GM12872 (cell line): Measurements from ENCODE around the gene COPZ2.

Experiments
- TF ChIP-seq, protein P1 (sequence below): IDR thresholded peaks from 3 replicates; pipeline ENCODE4 v1.5.1; 2011; ENCODE audit warnings: low read depth, mild to moderate bottlenecking, low read length, moderate library complexity; ENCODE audit not compliant: insufficient read depth

Gene COPZ2

DNA sequence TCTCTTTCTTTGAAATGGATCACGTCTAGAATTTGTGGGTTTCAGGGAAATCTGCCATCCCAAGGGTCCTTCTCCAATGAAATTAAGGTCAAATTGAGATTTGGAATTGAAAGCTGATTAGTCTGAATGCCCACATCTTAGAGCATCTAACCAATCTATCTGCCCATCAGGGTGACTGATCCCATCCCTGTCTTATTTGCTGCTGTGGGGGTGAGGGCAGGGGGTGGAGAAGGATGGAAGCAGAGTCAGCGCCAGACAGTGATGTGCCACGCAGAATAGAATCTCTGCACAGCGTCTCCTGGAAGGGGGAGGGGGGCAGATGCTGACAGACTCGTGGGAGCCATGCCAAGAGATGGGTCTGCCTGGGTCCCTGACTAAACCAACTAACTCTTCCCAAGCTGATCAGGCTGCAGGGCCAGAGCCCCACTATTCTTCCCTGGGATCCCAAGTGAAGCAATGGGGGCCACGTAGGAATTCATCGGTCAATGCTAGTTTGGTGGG lies 34.6 kb downstream of the COPZ2 start:
- TF ChIP-seq, protein P1, sequence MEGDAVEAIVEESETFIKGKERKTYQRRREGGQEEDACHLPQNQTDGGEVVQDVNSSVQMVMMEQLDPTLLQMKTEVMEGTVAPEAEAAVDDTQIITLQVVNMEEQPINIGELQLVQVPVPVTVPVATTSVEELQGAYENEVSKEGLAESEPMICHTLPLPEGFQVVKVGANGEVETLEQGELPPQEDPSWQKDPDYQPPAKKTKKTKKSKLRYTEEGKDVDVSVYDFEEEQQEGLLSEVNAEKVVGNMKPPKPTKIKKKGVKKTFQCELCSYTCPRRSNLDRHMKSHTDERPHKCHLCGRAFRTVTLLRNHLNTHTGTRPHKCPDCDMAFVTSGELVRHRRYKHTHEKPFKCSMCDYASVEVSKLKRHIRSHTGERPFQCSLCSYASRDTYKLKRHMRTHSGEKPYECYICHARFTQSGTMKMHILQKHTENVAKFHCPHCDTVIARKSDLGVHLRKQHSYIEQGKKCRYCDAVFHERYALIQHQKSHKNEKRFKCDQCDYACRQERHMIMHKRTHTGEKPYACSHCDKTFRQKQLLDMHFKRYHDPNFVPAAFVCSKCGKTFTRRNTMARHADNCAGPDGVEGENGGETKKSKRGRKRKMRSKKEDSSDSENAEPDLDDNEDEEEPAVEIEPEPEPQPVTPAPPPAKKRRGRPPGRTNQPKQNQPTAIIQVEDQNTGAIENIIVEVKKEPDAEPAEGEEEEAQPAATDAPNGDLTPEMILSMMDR: no peak

DNA sequence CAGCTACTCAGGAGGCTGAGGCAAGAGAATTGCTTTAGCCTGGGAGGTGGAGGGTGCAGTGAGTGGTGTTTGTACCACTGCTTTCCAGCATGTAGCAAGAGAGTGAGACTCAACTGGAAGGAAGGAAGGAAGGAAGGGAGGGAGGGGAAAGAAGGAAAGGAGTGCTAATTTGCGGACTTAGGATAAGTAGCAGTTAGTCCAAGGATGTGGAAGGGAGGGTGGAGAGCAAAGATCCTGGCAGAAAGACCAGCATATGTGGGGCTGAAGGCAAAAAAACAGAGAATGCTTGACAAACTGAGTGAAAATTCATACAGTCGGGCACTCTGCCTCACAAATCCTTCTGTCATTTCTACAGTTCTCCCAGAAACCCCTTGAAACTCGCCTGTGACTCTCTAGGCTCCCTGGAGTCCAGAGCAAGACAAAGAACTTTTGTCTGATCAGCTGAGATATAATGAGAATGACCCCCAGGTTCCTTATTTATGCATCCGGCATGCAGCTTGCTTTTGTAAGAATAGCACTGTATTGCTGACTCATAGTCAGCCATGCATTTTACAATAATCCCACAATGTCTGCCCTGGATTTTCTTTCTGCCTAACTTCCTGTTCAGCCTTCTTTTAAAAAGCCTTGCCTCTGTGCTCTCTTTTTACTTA lies 35.2 kb downstream of the COPZ2 start:
- TF ChIP-seq, protein P1: no peak

DNA sequence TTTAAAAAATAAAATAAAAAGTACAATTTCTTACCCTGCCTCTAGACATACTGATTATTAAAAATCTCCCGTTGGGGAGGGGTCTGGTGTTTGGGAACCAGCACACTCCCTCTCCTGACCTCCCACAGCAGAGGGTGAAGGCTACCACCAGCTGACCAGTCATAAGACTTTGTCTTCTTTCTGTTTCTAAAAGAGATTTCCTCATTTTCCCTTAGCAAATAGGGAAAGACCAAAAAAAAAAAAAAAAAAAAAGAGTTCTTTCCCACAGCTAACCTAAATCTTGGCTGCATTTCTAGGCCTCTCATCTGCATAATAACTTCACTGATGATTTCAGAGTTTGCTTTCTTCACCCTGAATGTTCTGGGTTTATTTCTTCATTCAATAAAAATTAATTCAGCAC lies 36.4 kb downstream of the COPZ2 start:
- TF ChIP-seq, protein P1: no peak

DNA sequence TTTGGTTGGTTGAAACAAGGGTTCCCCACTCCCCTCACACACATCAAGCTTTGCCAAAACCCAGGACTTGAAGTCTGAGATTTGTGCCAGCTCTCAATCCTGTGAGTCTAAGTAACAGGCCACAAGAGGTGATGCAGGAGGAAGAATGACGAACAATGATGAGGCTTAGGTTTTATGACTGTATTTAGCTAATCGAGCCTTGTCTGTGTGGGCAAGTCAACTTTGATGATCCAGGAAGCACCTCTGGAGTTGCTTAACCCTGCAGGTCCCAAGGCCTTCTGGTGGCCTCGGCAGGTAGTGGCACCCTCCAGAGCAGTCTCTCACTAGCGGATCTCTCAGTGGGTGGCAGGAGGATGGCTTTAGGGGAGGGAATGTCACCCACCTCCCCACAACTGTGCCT lies 38.0 kb downstream of the COPZ2 start:
- TF ChIP-seq, protein P1: no peak

DNA sequence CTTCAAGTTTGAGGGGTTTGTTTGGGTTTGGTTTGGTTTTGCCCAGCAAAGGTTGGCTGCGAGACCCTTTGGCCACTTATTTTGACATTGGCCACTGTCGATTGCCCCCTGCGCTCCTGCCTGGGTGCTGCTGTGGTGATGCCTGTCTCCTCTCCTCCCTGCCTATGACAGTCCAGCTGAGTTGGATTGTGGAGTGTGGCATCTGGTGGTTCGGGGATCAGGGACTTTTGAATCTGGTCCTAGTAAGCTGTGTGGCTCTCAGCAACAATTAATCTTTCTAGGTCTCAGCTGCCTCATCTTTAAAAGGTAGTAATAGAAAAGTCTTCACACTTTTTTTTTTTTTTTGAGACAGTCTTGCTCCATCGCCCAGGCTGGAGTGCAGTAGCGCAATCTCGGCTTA lies 39.6 kb downstream of the COPZ2 start:
- TF ChIP-seq, protein P1: no peak

DNA sequence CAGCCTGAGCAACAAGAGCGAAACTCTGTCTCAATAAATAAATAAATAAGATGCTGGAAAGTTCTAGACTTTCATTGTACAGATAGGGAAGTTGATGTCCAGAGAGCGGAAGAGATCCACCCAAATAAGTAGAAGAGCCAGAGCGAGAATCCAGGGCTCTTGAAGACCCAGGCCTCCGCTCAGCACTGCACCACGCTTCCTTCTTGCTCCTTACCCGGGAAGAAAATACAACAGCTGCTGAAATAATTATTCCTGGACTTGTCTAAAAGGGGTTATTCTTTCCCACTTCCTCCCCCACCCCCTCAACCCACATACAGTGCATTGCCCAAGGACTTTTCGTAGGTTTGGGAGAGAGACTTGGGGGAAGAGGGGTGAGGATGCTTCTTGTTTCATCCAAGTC lies 40.0 kb downstream of the COPZ2 start:
- TF ChIP-seq, protein P1: no peak

DNA sequence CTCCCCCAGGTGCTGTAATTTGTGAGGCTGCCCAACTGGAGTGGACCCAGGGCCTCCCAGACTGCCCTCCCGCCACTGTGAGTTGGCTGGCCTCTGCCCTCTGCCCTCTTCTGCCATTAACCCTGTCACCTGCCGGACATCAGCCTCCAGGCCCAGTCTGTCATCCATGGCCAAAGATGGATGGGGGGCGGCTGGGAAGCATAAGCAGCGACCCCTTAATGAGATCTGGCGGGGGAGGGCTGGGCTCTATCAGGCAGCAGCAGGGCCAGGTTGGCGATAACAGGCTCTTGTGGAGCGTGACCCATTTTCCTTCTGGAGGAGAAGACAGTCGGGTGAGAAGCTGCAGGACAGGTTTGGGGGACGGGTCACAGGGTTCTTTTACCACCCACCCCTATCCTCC lies 41.4 kb downstream of the COPZ2 start:
- TF ChIP-seq, protein P1: no peak
